NCI-H2081 (cell line): ENCODE results near the gene MRPL45.

ENCODE experiments used
- DNase-seq, 2 experiments: peaks; one replicate each; lab custom pipeline; 2025; lab: John Stamatoyannopoulos, UW

Gene MRPL45

GRCh38 chr17:38325221-38325851, 28.4 kb downstream of the MRPL45 start:
- no peak for DNase-seq

- no peak for DNase-seq
Observed at GRCh38 chr17:38326996-38327792, 30.2 kb downstream of the MRPL45 start.

- no peak for DNase-seq
Observed at GRCh38 chr17:38327936-38328335, 31.0 kb downstream of the MRPL45 start.

- DNase-seq: peak in 1 of 2 experiments; percentile 27
Observed at GRCh38 chr17:38328620-38329019, 31.7 kb downstream of the MRPL45 start.

GRCh38 chr17:38329284-38329683, 32.3 kb downstream of the MRPL45 start:
- DNase-seq: no peak

- DNase-seq: no peak
Observed at GRCh38 chr17:38329808-38330730, 33.1 kb downstream of the MRPL45 start.

GRCh38 chr17:38330941-38331411, 34.0 kb downstream of the MRPL45 start:
- DNase-seq: no peak

- DNase-seq: no peak
Observed at GRCh38 chr17:38332735-38333134, 35.8 kb downstream of the MRPL45 start.

- peak; percentile 30 to 38 for DNase-seq
Observed at GRCh38 chr17:38333635-38334295, 36.8 kb downstream of the MRPL45 start.

GRCh38 chr17:38334480-38335364, 37.8 kb downstream of the MRPL45 start:
- no peak for DNase-seq

- no peak for DNase-seq
Observed at GRCh38 chr17:38336838-38337237, 39.9 kb downstream of the MRPL45 start.

- DNase-seq: peak; percentile 14 to 44
Observed at GRCh38 chr17:38338053-38338452, 41.1 kb downstream of the MRPL45 start.

GRCh38 chr17:38338535-38338934, 41.6 kb downstream of the MRPL45 start:
- no peak for DNase-seq

GRCh38 chr17:38339891-38340290, 42.9 kb downstream of the MRPL45 start:
- no peak for DNase-seq

GRCh38 chr17:38341035-38341721, 44.2 kb downstream of the MRPL45 start:
- peak; percentile 70 to 82 for DNase-seq

- DNase-seq: no peak
Observed at GRCh38 chr17:38342886-38343607, 46.1 kb downstream of the MRPL45 start.

GRCh38 chr17:38343608-38344419, 46.8 kb downstream of the MRPL45 start, which contains the start of gene GPR179:
Gene GPR179, minus strand, starts transcription at chr17:38343956. Its CDS starts 167 bp downstream, at chr17:38343789.
- DNase-seq: no peak

- no peak for DNase-seq
Observed at GRCh38 chr17:38344420-38344745, 47.4 kb downstream of the MRPL45 start.

- DNase-seq: no peak
Observed at GRCh38 chr17:38345743-38346142, 48.8 kb downstream of the MRPL45 start.
